Stimulated activated CD4-positive, alpha-beta T cell treated with anti-CD3 and anti-CD28 coated beads, Interleukin-15, amount 100 ng/mL, for 48 hours (primary cell): ENCODE data around the gene CXCL16.

Experiments used
- DNase-seq, 2 donors: peaks; one replicate each; pipeline ENCODE4 v3.0.0-alpha.2; 2020; ENCODE audit warnings: low read depth in 2 of 2

Gene CXCL16

GRCh38 chr17:4751932-4752331 is 12.2 kb upstream of the CXCL16 start:
- DNase-seq: no peak

- DNase-seq: no peak
These were observed 10.9 kb upstream of the CXCL16 start for GRCh38 chr17:4750606-4751005.

- no peak for DNase-seq
These were observed 9.0 kb upstream of the CXCL16 start for GRCh38 chr17:4748686-4749085.

GRCh38 chr17:4747847-4748246 is 8.1 kb upstream of the CXCL16 start:
- DNase-seq: no peak

- no peak for DNase-seq
These were observed 5.6 kb upstream of the CXCL16 start for GRCh38 chr17:4744999-4745969.

GRCh38 chr17:4743898-4744297 is 4.2 kb upstream of the CXCL16 start:
- DNase-seq: no peak

- DNase-seq: no peak
These were observed 3.5 kb upstream of the CXCL16 start for GRCh38 chr17:4743216-4743615.

- DNase-seq: no peak
These were observed 2.9 kb upstream of the CXCL16 start for GRCh38 chr17:4742629-4743028.

GRCh38 chr17:4742133-4742532 is 2.4 kb upstream of the CXCL16 start:
- DNase-seq: no peak

- no peak for DNase-seq
These were observed 1.8 kb upstream of the CXCL16 start for GRCh38 chr17:4741544-4741943.

- no peak for DNase-seq
These were observed 856 bp upstream of the CXCL16 start for GRCh38 chr17:4740584-4740983.

- DNase-seq: no peak
These were observed 260 bp upstream of the CXCL16 start for GRCh38 chr17:4740025-4740351.

GRCh38 chr17:4738136-4739121 is 1.3 kb downstream of the CXCL16 start:
- DNase-seq: no peak

- no peak for DNase-seq
These were observed 3.7 kb downstream of the CXCL16 start for GRCh38 chr17:4735876-4736651.

GRCh38 chr17:4734857-4735475 is 4.8 kb downstream of the CXCL16 start:
- DNase-seq: no peak

GRCh38 chr17:4733073-4733531 is 6.6 kb downstream of the CXCL16 start:
- DNase-seq: no peak

GRCh38 chr17:4728124-4728523 is 11.6 kb downstream of the CXCL16 start:
- DNase-seq: no peak

GRCh38 chr17:4725646-4726310 is 13.9 kb downstream of the CXCL16 start:
- DNase-seq: no peak

- DNase-seq: no peak
These were observed 15.1 kb downstream of the CXCL16 start for GRCh38 chr17:4724650-4725049.

GRCh38 chr17:4722678-4723240 is 17.0 kb downstream of the CXCL16 start:
- no peak for DNase-seq
